HG02840 (cell line): ENCODE data around the gene EML3.
A peak's percentile ranks its signal among the peaks of the same experiment; 100 is the strongest.
"Not testable (repeated sequence)": the region's sequence is repeated elsewhere in the genome, so short reads cannot be mapped to it uniquely, and the experiment has no call there.

Experiments used
- ATAC-seq: cut with Tn5 transposase; IDR thresholded peaks from one replicate; pipeline ENCODE4 v1.9.1; 2021; ENCODE audit warnings: mild to moderate bottlenecking, moderate library complexity, moderate number of reproducible peaks; ENCODE audit not compliant: unreplicated experiment, low FRiP score

EML3 gene

DNA sequence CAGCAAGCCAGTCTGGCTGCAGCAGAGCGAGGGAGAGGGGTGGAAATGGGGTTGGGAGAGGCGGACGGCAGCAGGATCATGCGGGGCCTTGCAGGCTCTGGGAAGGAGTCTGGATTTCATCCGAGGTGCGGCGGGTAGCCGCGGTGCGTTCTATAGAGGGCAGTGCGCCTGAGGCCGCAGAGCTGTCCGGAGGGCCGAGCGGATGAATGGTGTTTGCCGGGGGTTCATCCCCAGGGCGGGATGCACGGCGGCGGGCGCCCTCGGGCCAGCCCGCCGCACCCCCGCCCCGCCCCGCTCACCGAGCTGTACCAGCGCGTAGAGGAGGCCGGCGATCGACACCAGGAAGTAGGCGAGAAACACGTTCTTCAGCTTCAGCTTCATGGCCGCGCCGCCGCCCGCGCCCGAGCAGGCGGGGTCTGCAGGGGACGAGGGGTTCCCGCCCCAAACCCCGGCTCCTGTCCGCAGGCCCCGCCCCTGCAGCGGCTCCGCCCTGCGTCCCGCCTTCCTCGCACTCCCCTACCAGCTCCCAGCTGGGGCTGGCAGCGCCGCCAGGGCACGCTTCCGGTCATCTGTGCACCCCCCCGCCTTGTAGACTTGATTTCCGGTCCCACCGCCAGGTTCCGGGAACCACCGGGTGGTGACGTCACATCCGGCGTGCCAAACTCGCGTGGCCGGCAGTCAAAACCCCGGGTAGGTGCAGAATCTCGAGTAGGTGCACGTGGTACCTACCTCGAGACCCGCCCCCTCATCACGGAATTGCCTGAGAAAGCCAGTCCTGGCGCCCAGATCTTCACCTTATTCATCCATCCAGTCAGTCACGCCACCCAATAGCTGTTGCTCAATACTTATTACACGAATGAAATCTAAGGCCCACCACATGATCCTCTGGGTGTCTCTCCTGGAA is 9.2 kb upstream of the EML3 start, which contains the start of gene B3GAT3:
TSS of gene B3GAT3 (minus strand) at position 420 of the 904 bp plus-strand sequence. CDS start at position 381, 39 bp downstream.
- ATAC-seq, result peak; percentile 89

DNA sequence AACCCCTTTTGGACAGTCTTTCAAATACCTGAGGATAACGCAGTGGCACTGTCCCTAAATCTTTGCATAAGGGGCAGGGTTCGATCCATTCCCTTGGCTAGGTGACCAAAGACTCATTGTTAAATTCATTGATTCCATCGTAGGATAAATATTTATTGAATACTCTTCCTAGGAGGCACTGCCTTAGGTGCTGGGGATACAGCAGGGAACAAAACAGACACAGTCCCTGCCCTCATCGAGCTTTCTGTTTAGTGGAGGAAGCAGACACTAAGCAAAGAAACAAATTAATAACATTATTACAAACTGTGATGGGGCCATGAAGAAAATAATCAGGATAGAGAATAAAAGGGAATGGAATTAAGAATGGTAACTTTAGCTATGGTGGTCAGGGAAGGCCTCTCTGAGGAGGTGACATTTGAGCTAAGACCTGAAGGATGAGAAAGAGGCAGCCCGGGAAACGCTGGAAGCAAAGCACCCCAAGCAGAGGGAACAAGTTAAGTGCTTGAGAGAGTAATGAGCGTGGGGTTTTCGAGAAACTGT is 8.5 kb upstream of the EML3 start:
- no peak for ATAC-seq

DNA sequence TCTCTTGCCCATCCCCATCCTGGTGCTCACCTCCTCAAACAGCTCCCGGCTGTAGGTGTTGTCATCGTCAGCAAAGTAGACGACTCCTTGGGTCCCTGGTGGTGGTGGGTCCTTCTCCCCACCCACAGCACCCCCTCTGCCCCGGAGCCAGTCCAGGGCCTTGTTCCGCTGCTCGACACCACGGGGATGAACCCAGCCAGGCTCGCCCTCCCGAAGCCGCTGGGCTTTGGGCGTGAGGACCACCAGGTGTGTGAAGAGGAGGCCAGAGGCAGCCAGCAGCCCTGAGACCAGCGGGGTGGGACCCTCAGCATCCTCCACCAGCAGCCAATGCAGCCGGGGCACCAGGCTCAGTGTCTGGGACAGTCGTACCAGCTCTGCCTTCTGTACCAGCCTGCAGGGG is 4.4 kb upstream of the EML3 start:
- ATAC-seq, result not testable (repeated sequence)

DNA sequence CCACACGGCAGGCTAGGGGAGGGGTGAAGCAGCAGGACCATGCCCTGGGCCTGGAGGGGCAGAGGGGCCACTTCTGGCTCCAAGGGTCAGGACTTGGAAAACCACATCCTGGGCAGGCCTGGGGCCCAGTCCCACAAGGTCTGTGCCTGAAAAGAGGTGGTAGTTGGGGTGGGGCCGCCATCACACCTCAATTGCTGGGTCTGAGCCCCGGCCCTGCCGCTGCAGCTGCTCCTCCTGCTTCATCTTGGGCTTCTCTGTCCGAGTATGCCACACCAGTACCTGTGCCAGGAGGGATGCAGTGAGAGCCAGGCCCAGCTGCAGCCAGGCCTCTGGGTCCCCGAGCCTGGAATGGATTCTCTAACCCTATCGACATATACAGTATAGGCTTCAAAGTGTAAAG is 2.9 kb upstream of the EML3 start:
- no peak for ATAC-seq

DNA sequence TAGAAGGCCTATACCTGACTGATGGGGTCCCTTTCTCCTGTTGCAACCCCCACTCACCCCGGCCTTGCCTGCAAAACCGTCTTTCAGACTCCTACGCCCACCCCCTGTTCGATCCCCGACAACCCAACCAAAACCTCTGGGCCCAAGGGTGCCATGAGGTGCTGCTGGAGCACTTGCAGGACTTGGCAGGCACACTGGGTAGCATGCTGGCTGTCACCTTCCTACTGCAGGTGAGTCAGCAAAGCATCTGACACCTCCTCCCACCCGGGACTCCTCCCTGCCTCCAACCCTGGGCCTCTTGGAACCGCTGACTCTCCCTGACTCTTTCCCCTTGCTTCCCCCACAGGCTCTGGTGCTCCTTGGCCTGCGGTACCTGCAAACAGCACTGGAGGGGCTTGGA is 1.7 kb upstream of the EML3 start:
- ATAC-seq, result no peak

DNA sequence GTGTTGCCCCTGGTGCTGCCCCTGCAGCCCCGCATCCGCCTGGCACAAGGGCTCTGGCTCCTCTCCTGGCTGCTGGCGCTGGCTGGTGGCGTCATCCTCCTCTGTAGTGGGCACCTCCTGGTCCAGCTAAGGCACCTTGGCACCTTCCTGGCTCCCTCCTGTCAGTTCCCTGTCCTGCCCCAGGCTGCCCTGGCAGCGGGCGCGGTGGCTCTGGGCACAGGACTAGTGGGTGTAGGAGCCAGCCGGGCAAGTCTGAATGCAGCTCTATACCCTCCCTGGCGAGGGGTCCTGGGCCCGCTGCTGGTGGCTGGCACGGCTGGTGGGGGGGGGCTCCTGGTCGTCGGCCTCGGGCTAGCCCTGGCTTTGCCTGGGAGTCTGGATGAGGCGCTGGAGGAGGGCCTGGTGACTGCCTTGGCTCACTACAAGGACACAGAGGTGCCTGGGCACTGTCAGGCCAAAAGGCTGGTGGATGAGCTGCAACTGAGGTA is 760 bp upstream of the EML3 start:
- ATAC-seq, result no peak

DNA sequence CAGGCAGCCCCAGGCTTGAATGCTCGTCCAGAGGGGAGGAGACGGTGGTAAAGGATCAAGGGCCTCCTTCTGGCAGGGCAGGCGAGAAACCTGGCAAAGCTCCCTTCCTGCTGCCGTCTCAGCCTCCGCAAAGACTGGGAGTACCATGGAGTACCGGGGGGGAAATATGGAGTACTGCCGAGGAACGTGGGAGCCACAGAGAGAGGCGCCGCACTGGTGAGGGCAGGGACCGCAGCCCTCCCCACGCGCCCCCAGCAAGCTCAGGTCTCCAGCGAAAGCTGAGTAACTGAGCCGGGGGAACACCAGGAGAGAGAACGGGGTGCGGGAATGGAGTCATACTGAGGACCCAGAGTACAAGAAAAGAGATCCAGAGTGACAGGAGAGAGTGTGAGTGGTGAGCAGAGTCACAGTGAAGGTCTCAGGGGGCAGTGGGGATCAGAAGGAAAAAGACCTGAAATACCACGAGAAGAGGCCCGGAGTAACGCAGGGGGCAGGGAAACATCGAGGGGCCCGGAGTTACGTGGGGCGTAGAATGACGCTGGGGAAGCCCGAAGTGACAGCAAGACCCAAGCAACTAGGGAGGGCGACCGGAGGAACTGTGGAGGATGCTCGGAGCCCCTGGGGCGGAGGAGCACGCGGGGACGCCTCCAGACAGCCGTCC is 740 bp downstream of the EML3 start:
- ATAC-seq, result no peak

DNA sequence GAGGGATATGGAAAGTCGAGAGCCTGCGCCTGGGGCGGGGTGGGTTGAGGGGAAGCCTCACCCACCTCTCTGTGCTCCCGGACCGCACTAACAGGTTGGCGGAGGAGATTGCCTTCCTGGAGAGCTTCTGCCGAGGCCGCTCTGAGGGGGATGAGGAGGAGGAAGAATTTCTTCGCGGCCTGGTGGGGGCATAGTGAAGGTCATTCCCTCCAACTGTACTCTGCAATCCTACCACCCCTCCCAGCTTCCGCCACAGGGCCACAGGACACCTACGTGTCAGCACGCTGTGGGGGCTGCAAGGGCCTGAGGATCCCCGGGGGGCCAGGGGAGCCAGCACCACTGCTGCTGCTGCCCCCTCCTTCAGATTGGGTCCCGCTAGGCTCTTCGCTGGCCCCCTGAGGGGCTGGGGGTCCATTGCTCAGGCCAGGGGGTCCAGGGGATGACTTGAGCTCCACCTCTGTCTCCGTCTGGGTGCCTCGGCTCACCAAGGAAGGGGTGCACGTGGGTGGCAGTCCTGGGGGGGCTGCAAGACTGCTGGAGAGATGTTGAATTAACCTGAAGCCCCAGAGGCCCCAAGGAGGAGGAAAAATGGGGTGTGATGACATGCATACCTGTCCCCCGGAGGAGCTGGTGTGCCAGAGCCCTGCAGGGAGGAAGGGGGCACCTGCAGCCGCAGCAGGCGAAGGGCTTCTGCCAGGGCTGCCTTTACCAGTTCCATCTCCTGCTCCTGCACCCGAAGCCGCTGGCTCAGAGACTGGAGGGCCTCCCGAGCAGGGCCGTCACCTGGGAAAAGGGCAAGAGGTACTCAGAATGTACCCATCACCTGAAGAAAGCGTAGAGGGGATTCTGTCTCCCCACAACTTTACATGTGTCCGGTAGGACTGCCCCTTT is 1.5 kb downstream of the EML3 start:
- no peak for ATAC-seq

DNA sequence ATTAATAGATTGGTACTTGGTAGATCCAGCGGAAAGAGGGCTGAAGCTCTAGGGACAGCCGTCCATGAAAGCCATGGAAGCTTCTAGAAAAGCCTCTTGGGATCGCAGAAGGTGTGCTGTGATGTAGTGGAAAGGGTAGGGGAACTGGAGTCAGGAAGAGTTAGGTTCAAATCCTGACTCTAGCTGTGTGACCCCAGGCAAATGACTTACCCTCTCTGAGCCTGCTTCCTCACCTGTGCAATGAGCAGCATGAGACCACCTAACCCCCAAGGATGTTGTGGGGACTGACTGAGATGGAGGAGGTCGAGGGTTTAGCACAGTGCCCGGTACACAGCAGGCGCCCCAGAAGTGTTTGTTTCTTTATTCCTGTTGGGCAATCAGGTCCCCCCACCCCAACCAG is 2.2 kb downstream of the EML3 start:
- no peak for ATAC-seq

DNA sequence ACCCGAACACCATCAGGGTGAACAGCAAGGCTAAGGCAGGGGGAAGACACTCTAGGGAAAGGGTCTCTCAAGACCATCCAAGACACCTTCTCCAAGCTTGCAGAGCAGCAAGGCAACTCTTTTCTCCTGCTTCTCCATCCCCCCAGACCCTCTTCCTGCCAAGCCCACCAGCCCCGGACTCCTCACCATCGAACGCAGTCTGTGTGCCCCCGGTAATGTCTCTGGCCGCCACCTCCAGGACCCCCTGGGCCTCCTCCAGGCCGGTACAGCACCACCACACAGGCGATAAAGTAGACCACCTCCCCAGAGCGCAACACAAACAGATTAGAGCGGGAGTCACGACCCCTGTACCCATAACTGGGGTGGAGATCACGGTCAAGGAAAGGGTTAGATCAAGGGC is 3.8 kb downstream of the EML3 start:
- no peak for ATAC-seq

DNA sequence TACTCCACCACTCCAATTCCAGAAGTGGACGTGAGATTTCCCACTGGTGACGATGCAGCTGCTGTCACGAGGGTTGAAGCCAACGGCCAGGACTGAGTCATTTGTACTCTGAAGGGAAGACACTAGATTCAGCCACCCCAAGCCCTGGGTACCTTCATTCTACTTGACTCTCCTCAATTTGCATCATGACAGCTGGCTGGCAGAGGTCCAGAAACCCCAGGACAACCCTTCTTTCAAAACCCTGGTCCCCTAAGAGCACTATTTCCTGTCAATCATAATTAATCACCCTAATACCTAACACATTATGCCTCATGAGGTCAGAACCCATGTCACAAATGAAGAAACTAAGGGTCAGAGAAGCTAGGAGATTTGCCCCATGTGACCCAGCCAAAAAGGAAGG is 4.9 kb downstream of the EML3 start:
- ATAC-seq, result no peak

DNA sequence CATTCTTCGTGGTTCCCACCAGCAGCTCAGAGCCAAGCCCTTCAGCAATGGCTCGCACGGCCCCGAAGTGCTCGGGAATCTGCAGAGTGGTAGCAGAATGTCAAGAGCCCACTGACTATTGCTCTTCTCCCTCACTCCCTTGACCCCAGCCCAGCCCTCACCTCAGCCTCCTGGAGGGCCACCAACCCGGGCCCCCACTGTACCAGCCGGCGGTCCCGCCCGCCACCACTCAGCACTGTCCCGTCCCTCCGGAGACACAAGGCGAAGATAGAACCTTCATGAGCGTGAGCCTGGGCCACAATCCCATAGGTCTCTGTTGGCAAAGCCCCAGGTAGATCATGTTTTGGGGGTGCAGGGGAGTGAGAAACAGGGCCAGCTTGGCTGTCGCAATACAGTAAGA is 6.7 kb downstream of the EML3 start:
- ATAC-seq, result no peak

DNA sequence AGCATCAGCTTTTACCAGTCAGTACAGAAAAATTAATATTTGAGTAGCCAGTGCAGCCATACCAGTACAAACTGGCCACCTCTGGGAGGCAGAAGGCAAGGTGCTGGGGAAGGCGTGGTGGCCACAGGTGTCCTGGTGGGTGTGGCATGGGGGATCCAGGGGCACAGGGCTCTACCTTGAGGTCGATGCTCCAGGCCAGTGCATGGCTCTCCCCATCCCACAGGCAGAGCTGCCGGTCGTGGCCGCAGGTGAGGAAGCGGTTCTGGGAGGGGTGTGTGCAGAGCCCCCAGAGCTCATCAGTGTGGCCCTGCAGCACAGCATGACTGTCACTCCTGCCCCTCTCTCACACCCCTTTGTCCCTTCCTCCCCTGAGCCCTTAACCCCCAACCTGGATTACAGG is 7.1 kb downstream of the EML3 start:
- no peak for ATAC-seq

DNA sequence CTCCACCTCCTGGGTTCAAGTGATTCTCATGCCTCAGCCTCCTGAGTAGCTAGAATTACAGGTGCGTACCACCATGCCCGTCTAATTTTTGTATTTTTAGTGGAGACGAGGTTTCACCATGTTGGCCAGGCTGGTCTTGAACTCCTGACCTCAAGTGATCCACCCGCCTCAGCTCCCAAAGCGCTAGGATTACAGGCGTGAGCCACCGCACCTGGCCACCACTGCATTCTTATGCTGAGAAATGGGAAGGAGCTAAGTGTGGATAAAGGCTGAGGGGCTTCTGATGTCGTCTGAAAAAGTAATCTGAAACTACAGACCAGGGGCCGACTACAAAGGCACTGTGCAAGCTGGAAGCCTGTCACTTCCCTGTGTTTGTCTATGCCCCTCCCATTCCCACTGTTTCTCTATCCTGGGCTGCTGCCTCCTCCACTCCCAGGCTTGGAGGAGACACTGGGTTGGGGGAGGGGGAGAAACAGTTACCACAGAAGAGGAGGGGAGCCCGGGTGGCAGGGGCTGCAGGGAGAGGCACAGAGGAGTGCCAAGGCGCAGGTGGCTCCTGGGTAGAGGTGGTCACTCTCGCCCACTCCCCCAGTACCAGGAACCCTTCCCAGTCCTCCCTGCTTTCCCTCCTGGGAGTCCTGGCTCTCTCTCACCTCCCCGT is 8.0 kb downstream of the EML3 start:
- no peak for ATAC-seq

DNA sequence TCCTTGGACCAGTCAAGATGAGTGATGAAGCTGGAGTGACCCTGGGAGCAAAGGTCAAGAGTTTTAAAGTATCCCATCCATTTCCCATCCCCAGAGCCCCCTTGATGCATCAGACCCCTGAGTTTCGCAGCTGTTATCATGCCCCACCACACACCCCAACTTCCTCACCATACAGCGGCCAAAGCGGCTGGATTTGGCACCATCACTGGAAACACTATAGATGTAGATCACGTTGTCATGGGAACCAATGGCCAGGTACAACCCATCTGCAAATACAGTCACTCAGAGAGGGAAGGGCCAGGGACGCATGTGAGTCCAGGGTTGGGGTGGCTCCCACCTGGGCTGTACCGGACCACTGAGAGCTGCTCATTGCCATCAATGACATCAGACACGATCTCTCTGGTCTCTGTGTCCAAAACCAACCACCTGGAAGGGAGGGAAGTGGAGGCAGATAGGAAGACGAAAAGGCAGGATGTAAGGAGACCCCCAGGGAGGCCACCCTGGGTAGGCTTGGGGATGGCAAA is 8.7 kb downstream of the EML3 start:
- ATAC-seq, result no peak

DNA sequence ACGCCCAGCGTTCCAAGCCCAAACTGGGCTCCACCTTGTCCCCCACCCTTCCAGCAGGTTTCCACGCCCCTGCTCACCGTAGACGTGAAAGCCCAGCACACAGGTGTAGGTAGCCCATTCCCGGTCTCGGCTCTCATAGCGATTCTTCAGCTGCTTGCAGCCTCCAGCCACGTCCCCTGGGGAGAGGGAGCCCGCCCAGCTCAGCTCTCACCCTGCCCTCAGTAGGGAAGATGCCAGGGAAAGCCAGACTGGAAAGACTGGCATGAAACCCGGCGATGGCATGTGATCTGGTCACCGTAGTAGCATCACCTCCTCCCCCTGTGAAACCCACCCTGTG is 9.5 kb downstream of the EML3 start:
- ATAC-seq, result no peak

DNA sequence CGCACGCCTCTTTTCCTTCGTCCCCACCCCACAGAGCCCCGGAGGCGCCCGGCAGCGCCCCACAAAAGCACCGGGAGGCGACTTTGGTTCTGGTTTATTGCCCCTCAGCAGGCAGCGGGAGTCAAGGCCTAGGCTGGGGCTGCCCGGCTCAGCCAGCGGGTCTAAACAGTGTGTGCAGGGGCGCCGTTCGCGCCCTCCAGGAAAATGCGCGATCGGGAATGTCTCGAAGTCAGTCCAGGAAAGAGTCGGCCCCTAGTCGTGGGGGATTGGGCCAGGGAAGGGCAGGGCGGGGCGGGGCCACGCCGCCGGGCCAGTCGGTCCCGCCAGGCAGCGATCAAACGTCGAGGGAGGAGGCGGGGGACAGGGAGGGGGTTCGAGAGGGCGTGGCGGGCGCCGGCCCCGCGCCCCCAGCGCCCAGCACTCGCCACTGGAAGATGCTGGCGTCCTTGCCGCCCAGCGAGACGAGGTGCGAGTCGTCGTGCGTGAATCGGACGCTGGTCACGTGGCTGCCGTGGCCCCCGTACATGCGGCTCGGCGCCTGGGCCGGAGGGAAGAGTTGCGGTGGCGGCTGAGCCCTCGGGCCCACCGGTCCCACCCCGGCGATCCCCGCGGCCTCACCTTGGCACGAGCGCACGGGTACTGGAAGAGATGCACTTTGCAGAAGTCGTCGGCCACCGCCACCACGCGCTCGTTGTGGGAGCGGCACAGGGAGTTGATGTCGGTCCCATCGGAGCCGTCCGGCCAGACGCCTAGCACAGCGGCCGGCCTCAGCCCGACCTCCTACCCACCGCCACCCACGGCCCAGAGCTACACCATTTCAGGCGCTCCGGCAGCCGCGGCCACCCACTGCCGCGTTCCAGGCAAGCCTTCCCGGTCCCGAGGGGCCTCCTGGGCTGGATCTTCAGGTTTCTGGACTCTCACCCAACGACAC is 10.2 kb downstream of the EML3 start:
- no peak for ATAC-seq

DNA sequence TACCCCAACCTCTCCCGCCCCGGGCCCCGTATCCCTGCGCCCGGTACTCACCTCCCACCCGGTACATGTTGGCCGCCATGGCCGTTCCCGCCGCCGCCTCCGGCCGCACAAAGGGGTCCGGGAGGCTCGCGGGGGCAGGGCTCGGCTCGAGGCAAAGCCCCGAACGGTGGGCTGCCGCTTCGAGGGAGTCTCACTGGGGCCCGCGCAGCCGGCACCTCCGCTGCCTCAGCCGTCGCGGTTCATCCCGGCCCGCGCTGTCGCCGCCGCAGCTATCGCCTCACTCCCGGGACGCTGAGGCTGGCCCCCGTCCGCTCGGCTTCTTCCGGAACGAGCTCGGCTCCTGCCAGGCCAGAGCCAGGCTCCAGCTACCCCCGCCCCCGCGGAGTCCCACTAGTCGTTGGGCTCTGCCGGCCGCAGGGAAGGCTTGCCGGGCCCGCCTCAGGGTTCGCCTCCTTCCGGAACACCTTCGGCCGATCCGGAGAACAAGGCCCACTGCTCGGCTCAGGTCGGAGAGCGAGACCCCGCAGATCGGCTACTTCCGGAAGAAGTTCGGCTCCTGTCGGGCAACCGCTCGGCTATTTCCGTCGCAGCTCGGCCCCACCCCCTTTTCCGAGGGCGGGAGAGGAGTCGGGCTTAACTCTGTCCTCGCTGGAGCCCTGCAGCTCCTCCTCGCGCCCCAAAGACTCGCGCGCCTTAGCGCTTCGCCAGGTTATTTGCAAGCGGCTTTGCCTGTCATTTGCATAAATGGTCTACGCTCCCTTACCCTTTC is 11.0 kb downstream of the EML3 start, which contains the start of gene MTA2:
TSS of gene MTA2 (minus strand) at position 494 of the 769 bp plus-strand sequence. CDS start at position 79, 415 bp downstream.
- ATAC-seq, result peak; percentile 68
